GM15510 (cell line): ENCODE measurements around the gene ASTN2.

ENCODE experiments used
- POLR2A ChIP-seq: IDR thresholded peaks from 3 replicates; pipeline ENCODE4 v1.6.1; 2011; ENCODE audit warnings: borderline replicate concordance; ENCODE audit not compliant: insufficient read length; ENCODE audit errors: extremely low read depth

The ASTN2 gene

GRCh38 chr9:116736399-116737151 lies 678.3 kb downstream of the ASTN2 start:
- TF ChIP-seq POLR2A, result no peak

DNA sequence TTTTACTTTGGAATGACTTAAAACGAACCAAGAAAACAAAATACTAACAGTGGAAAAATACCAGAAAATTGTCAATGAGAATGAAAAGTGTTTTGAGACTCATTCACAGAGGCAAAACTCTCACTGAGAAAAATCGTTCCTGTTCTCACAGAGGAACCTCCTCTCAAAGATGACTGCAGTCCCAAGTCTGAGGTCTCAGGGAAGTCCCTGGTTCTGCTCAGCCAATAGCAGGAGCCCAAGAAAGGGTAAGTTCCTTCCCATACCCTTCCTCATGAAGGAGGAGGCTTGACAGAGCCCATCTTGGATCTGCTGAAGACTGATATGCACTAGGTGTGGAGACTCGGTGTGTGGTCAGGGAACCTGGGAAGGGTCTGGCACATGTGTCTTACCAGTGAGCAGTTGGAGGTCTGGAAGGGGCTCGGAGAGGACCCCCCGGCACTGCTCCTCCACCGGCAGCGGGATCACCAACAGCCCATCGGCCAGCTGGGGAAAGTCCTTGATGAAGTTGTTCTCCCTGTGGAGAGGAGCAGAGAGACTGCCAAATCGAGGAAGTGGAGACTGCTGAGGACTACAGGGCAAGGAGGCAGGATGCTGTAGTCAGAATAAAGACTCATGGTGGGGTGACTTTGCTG lies 681.7 kb downstream of the ASTN2 start:
- TF ChIP-seq POLR2A, result no peak

- no peak for TF ChIP-seq POLR2A
Observed at GRCh38 chr9:116726602-116727001, 688.3 kb downstream of the ASTN2 start.

DNA sequence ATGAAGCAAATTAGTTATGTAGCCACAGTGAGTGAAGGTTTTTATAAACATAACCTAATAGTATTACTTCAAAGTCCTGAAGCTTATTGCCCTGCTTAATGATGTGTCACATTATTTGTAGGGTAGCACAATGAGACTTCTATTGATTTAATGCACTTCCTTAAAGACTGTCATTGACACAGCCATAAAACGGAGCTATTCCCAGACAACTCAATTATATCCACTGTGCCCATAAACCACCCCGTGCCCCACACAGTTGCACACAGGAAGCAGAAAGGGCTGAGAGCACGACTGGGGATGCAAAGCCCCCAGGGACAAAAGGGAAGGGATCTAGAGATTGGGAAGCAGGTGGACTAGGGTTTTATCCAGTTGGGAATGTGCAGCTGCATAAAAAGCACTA lies 690.7 kb downstream of the ASTN2 start:
- no peak for TF ChIP-seq POLR2A

- no peak for TF ChIP-seq POLR2A
Observed at GRCh38 chr9:116721944-116722343, 692.9 kb downstream of the ASTN2 start.

DNA sequence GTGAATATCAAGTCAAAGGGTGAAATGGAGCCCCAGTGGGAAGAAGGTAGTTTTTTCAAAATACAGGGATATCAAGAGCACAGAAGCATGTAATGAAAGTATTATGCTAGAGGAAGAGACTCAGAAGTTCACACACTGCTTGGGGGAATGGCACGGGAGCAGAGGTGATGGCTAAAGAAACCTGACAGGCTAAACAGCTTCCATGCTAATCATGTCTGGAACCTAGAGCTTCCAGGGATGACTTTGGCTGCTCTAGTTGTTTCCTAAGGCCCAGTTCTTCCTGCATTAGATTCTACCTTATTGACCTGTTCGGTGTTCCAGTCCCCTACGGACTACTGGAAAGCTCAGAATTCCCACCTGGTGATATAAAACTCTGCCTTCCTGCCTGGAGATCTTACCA lies 693.4 kb downstream of the ASTN2 start:
- TF ChIP-seq POLR2A, result no peak

DNA sequence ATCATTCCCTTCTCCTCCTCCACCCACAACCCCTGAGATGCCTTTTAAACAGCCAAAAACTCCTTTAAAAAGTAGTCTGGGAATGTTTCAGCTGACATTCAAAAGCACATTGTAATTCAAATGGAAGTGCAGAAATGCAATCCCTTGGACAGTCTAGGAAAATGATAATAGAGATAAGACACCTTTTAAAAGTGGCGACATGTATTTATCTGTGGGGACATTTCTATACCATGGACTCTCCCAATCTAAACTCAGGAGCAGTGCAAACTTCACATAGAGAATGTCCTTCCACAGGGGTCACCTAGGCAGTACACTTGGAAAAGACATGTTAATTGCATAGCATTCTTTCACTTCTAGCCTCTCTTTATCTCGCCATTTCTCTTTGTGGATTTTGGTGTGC lies 694.7 kb downstream of the ASTN2 start:
- no peak for TF ChIP-seq POLR2A

- no peak for TF ChIP-seq POLR2A
Observed at GRCh38 chr9:116718111-116718510, 696.7 kb downstream of the ASTN2 start.

DNA sequence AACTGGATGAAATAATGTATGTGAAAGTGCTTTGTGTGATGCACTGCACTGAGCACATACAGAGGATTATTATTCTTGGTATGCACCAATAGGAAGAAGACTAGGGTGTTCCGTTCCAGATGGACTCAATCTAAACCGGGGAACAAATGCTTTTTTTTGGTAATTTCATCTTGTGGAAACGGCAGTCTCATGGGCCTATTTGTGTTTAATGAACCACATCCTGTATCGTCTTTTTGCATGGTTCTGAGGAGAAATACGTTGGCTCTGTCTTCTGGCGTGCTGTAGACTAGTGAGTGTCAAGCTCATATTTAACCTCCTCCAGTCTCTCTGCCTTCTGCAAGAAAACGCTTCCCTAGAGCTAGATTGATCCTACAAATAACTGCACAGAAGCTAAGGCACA lies 697.7 kb downstream of the ASTN2 start:
- TF ChIP-seq POLR2A, result no peak

DNA sequence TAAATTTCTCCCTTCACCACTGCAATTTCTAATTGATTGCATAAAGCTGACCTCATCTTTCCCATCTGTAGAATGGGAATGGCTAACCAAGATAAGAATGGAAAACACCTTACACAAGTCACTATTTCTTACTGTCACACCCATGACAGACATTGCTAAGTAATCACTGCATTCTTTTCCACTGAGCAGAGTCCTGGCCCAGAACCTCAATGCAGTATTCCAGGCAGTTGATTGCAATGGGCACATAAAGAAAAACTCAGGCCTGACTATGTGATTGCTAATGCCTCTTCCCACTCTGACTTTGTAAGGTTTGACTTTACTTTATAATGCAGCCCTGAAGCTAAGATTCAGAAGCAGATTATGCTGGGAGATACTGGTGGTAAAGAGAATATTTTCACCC lies 698.4 kb downstream of the ASTN2 start:
- TF ChIP-seq POLR2A, result no peak

DNA sequence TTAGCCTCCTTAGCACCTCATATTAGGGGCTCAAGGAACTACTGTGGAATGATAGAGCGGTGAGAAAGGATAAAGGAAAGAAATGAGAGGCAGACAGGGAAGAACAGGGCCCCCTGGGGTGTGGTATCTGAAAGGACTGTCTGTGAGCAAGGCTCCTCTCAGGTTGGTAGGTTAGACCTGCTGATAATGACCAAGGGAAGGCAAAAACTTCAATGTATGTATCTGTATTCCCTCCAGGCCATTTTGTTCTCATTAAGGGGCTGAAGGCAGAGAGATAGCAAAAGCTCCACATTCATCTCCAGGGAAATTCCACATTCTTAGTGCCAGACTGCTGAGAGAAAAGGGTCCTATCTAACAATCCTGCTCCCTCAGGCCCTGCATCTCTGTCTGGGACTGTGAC lies 699.1 kb downstream of the ASTN2 start:
- TF ChIP-seq POLR2A, result no peak

DNA sequence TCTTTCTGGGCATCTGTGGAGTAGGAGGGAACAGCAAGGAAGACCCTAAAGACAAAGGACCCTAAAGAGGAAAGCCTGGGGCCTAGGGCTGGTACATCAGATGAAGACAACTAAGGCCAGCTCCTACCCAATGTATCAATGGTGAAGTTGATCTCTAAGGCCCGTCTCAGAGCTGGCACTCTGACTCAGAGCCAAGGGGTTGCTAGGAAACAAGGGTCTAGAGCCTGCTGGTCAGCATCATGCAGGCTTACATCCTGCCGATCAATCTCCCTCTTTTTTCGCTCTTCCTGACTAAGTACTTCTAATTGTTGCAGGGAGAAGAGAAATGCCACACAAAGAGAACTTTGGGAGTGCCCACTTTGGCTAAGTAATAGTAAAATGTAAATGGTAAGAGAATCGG lies 701.6 kb downstream of the ASTN2 start:
- no peak for TF ChIP-seq POLR2A

- no peak for TF ChIP-seq POLR2A
Observed at GRCh38 chr9:116712781-116713180, 702.1 kb downstream of the ASTN2 start.

DNA sequence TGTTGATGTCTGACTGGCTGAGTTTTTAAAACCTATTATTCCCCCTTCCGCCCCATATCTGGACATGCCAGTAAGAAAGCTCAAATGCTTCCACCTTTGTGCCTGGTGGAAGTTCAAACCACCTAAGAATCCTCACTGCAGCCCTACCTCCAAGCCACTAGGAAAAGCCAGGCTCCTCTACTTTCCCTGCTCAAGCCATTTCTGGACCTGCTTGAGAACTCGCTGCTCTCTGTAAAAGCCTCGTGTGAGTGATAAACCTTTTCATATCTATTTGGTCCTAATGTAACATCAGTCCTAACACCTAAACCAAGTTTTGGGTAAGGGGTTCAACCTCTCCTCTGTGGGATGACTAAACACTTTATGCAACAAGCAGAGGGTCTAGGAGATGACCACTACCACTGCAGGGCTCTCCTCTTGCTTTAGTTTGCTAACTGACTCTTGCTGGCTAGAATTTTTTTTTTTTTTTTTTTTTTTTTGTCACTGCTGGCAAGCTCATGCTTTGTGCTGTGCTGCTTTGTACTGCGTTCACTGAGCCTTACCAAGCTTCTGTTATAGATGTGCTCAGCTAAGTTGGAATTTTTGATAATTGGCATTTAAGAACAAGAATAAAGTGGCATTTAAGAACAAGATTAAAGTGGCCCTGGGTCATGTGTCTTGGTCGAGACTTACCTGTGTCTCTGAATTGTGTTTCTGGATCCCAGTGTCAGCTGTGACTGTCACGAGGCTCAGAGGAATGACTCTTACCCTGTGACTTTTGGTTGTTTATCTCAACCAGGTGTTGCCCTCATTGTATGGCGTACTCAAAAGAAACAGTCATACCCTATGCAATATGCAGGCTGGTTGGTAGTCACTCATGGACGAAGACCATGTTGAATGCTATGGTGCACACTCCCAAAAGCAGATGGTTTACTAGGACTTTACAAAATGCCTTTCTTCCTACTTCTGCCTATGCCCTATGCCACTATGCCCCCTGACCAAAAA lies 708.3 kb downstream of the ASTN2 start:
- TF ChIP-seq POLR2A, result no peak

DNA sequence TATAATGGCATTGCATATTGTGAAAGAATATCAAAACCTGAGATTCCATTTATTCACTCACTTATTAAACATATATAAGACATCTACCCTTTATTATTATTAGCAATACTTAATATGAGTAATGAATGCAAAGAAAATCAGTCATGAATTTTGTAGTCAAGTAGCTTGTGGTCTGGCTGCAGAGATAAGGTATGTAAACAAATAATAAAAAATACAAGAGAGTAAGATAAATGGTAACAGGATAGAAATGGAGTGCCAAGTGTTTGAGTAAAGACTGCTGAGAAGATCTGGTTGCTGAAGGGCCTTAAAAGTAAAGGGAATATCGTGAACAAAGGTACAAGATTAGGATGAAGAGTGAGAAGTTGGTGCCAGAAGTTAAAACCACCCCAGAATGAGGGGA lies 709.3 kb downstream of the ASTN2 start:
- no peak for TF ChIP-seq POLR2A
